ENCODE measurements around the gene FOXP1. TPM values are rescaled to one million over a fixed set of nuclear protein-coding genes. Genes with fewer than 3 reads are reported as not detected.

The FOXP1 gene
- total and polyA plus RNA-seq, 2 of the 13 experiments (the other 11 are each of a cell fraction or from before 2014, with no cell fraction given): 40.4 to 59.0 TPM

- Histone ChIP-seq H2AFZ (ENCODE audit: low read length) (no peak overlapping the region), H3K4me3 (replicated peaks in 1 of 3; ENCODE audit: insufficient read depth in 1 of 3, low read depth in 2 of 3, low read length in 3 of 3) (no peak overlapping the region), H3K79me2 (ENCODE audit: insufficient read depth, low read length) (peaks cover 6% of the 10 kb centered on the region), H3K27ac (ENCODE audit: extremely low read length, insufficient read depth, low read length) (no peak overlapping the region), H3K4me1 (ENCODE audit: insufficient read depth, low read length) (peaks cover 65% of the 10 kb centered on the region), H3K9ac (ENCODE audit: insufficient read depth, low read depth, low read length) (no peak overlapping the region), H3K27me3 (ENCODE audit: control insufficient read depth in 1 of 2, insufficient read depth in 2 of 2, low read length in 2 of 2) (no peaks in the 10 kb centered on the region), H3K36me3 (replicated peaks in 1 of 2; ENCODE audit: control insufficient read depth in 1 of 2, insufficient read depth in 2 of 2, low read length in 2 of 2) (no peaks in the 10 kb centered on the region), H3K9me3 (ENCODE audit: low read length) (no peaks in the 10 kb centered on the region), H3K4me2 (ENCODE audit: low read depth, low read length) (no peak overlapping the region), H4K20me1 (ENCODE audit: insufficient read depth, low read length) (no peaks in the 10 kb centered on the region)
- POLR2A ChIA-PET: no interaction called here
- no peak for ATAC-seq
- in situ Hi-C loops (cut with HindIII; ENCODE audit: extremely low pct_ligation_motif_present, low pct_unique_long_range_greater_than_20kb) (no loop called here), intact Hi-C loops (cut with micrococcal nuclease; ENCODE audit: unreplicated experiment) (no loop called here)
- 95% methylated on average over 6 of the region's 6 CpGs for WGBS (ENCODE audit: low lambda C conversion rate)
- CTCF ChIA-PET (ENCODE audit: low intra/inter-chr PET ratio, low total read pairs): no interaction called here
- no peak for FAIRE-seq
- no TSS peak for BruUV-seq (replicated peaks)
- DNase-seq (ENCODE audit: low spot score): no peak
- no peak for TF ChIP-seq SP140L (CRISPR knock-in tag; IDR thresholded peaks at IDR 0.05; ENCODE audit: borderline replicate concordance)
- no peak for TF ChIP-seq MAFF (IDR thresholded peaks at IDR 0.05; ENCODE audit: low read depth, low read length)
- no peak for TF ChIP-seq KLF15 (CRISPR knock-in tag; IDR thresholded peaks at IDR 0.05; ENCODE audit: borderline replicate concordance)
- no peak for TF ChIP-seq ZNF75D (CRISPR knock-in tag; IDR thresholded peaks at IDR 0.05; ENCODE audit: borderline replicate concordance)
- no peak for TF ChIP-seq KDM1A (CRISPR knock-in tag; IDR thresholded peaks at IDR 0.05)
- TF ChIP-seq AKAP8 (CRISPR knock-in tag; IDR thresholded peaks at IDR 0.05): no peak
- no peak for TF ChIP-seq PREB (CRISPR knock-in tag; IDR thresholded peaks at IDR 0.05)
- no peak for TF ChIP-seq FOXO4 (CRISPR knock-in tag; conservative IDR thresholded peaks at IDR 0.05)
- TF ChIP-seq ZNF280D (CRISPR knock-in tag; IDR thresholded peaks at IDR 0.05): no peak
- TF ChIP-seq ZNF614 (CRISPR knock-in tag; IDR thresholded peaks at IDR 0.05; ENCODE audit: borderline replicate concordance): no peak
- TF ChIP-seq ZNF839 (CRISPR knock-in tag; IDR thresholded peaks at IDR 0.05; ENCODE audit: borderline replicate concordance): no peak
- TF ChIP-seq CHD4 (IDR thresholded peaks at IDR 0.05; ENCODE audit: borderline replicate concordance, low read length): no peak
- no peak for TF ChIP-seq ZNF232 (CRISPR knock-in tag; IDR thresholded peaks at IDR 0.05; ENCODE audit: borderline replicate concordance)
- TF ChIP-seq ZNF687 (CRISPR knock-in tag; IDR thresholded peaks at IDR 0.05): no peak
- TF ChIP-seq NCOA2 (CRISPR knock-in tag; IDR thresholded peaks at IDR 0.05): no peak
- TF ChIP-seq POLR2G (IDR thresholded peaks at IDR 0.05; ENCODE audit: low read depth, low read length): no peak
- no peak for TF ChIP-seq ZNF331 (CRISPR knock-in tag; IDR thresholded peaks at IDR 0.05)
Measured at GRCh38 chr3:71128961-71129360, 454.6 kb downstream of the FOXP1 start.
